ENCODE results near the gene MMP14.

DNA sequence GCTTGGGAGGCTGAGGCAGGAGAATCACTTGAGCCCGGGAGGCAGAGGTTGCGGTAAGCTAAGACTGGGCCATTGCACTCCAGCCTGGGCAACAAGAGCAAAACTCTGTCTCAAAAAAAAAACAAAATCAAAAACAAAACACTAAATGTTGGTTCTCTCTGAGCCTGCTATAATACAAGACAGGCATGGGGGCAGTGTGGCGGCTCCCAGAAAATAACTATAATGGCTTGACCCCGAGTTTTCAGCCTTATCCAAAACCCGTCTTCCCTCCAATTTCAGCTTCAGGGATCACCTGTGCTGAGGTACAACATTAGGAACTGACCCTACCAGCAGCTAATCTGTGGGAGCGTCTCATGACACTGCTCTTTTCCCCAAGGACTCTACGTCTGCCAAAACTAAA lies 22.0 kb upstream of the MMP14 start:
- TF ChIP-seq POLR2A (IDR thresholded peaks at IDR 0.05): no peak
- TF ChIP-seq, protein P1, sequence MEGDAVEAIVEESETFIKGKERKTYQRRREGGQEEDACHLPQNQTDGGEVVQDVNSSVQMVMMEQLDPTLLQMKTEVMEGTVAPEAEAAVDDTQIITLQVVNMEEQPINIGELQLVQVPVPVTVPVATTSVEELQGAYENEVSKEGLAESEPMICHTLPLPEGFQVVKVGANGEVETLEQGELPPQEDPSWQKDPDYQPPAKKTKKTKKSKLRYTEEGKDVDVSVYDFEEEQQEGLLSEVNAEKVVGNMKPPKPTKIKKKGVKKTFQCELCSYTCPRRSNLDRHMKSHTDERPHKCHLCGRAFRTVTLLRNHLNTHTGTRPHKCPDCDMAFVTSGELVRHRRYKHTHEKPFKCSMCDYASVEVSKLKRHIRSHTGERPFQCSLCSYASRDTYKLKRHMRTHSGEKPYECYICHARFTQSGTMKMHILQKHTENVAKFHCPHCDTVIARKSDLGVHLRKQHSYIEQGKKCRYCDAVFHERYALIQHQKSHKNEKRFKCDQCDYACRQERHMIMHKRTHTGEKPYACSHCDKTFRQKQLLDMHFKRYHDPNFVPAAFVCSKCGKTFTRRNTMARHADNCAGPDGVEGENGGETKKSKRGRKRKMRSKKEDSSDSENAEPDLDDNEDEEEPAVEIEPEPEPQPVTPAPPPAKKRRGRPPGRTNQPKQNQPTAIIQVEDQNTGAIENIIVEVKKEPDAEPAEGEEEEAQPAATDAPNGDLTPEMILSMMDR (IDR thresholded peaks at IDR 0.05): no peak
